ENCODE results near the gene HECW1.
"Not testable (repeated sequence)": the region's sequence is repeated elsewhere in the genome, so short reads cannot be mapped to it uniquely, and the experiment has no call there.

The HECW1 gene

DNA sequence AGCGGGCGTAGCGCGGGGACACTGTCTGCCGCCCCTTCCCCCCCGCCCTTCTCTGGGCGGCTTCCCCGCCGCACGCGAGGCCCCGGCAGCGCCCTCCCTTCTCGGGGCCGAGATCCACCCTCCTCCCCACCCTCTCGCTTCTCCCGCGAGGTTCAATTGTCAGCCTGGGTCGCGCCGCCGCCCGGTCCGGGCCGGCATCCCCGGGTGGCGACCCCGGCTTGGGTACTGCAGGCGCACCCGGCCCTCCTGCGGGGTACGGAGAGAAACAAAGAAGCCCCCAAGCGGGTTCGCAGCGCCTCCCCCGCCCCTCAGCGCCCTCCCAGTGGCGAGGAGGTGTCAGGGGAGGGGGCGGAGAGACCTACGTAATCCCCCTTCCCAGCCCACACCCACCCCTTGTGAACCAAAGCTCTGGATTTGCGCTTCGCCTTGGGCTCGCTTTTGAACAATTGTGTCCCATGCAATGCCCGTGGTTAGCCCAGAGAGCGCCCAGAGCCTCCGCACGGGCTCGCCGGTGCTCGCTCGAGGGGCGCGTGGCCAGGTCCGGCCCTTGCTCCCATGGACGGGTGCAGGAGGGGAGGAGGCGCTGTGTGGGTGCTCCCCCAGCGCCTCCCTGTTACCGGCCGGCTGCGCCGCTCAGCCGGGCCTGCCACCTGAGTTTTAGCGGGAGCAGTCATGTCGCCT is 634 bp downstream of the HECW1 start:
- DNase-seq: no peak

DNA sequence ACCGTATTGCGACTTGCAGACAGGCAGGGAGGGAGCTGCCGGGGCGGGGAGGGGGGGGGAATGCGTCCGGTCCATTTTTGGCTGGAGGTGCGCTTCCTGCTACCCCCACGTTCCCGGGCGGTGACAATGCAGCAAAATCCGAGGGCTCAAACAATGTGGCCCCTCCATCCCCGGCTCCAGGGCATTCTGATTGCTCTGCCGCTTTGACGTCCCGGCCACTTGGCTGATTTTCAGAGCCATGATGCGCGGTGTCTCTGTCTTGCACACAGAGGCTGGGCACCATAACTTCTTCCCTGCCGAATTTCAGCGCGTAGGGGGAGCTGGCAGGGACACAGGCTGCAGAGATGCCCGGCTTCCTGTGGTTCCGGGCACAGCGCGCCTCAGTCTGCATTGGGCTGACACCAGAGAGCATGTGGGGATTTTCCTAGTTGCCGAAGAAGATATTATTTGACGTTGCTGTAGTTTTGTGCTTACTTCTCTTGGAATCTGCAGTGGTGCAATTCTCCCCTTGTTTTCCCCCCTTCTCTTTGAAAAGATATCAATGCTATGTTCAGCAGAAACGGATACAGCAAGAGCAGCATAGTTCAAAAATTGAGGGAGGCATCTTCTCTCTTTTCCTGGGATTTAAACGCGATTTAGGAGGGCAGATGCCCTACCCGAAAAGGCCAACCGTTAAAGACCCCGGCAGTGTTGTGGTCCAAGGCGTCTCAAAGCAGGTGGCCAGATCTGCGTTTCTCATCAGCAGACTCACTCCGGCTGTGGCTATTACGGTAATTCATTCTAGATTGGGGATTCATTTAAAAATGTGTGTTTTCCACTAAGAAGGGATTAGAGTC is 1.4 kb downstream of the HECW1 start:
- no peak for DNase-seq

DNA sequence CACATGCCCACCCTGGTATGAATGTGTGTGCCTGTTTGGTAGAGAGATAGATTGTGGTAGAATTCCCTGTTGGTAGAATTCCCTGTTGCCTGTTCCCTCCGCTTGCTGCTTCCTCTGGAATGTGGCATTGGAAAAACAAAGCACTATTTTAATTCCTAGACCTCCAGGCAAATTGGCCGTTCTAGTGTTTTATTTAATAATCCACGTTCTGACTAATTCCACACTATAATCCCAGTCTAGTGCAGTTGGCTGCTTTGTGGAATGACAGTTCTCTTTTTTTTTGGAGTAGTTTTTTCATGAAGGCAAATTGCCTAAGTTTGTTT is 2.0 kb downstream of the HECW1 start:
- no peak for DNase-seq

DNA sequence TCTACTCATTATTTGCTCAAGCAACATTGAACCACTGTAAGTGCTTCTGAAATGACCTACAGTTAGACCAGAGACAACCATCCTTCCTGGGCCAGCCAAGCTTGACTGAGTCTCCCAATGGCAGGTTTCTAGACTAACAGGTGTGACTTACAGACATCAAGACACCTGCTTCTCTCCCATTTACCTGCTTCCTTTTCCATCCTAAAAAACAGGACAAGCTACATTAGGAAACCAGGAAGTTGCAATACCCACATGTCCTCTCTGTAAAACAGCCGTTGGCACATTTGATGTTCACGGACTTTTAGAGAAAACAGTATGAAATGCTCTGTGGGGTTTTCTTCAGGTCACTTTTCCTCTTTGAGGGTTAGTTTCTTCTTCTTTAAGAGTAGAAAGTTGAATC is 4.0 kb downstream of the HECW1 start:
- no peak for DNase-seq

DNA sequence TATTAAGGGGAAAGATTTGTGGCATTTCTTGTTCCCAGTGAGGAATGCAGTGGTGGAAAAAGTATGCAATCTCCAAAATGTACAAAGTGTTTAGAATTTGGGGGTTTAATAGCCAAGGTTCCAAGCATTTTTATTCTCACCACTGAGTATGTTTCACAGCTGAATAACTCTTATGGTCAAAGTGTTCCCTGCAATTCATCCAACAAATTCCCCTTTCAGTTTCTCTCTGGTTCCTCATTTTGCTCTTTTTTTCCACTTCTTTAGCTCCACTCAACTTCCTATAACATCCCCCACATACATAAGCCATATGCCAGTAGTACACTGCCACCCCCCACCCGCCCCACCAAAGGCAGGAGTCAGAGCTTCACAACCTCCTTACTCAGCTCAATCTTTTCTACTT is 4.6 kb downstream of the HECW1 start:
- DNase-seq: no peak

DNA sequence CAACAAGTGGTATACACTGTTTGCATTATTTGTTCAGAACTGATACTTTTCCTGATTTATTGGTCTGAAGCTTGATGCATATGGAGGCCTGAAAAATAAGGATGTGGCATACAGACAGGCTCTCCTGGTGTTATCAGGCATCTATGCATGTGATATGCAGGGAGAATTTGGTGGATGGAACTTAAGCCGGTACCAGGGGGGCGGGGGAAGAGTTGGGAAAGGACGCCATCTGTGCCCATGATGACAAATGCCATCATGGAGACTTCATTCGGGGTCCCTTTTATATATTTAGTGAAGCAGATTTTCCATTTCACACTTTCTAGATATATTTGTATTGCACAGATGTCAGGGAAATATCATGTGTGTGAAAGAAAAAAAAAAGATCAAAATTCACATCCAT is 5.4 kb downstream of the HECW1 start:
- DNase-seq: no peak

DNA sequence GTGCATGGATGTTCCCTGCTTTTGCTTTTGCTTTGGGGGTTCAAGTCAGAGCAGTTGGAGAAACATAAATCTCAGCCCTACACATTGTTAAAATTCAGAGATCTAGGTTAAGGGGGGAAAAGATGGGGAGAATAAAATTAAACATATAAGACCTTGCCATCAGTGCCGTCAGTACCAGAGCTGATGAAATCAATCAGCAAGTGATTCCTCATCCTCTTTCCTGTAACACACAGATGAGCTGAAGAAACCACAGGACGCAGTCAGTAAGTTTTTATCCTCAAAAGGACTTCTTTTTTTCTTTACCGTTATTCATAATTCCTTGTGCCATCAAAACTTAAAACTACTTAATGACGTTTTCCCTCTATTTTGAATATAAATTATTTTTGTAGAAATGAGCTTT is 5.9 kb downstream of the HECW1 start:
- DNase-seq: no peak

DNA sequence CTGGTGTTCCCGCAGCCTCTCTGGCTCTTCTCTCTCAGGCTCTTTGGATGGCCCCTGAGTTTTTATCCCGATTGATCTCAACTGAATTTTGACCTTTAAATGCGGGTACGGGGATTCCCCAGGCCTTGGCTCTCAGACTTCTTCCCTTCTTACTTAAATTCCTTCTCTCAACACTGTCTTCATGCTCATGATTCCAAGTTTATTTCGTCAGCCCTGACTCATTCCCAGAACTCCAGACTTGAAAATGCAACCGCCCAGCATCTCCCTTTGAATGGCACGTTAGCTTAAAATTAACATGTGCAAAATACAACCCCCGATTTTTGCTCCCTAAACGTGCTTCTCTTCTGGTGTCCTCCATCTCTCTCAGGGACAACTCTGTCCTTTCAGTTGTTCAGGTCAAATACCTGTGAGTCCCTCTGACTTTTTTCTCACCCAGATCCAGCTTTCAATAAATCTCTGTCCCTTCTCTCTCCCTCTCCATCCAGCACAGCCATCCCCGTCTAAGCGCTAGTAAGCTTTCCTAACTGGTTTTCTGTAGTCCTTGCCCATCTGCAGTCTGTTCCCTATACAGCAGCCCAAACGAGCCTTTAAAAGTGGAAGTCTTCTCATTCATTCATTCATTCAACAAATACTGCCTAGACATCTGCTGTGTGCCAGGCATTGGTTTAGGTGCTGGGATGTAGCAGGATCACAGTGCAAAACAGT is 7.1 kb downstream of the HECW1 start:
- DNase-seq: no peak

DNA sequence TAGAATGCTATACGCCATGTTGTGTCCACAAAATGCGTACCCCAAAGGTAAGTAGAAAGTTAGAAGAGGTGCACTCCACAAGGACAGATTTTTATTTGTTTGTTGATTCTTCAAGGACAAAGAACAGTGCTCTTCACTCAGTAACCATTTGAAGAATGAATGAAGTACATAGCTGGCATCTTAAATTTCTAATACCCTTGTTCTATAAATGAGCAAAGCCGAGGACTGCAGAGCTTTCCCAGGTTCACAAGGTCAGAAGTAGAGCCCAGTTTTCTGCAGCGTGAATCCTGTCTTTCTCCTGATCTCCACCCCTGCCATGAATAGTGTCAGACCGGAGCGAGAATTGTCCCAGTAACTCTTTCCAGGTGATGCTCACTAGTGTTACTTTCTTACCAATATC is 9.5 kb downstream of the HECW1 start:
- no peak for DNase-seq

DNA sequence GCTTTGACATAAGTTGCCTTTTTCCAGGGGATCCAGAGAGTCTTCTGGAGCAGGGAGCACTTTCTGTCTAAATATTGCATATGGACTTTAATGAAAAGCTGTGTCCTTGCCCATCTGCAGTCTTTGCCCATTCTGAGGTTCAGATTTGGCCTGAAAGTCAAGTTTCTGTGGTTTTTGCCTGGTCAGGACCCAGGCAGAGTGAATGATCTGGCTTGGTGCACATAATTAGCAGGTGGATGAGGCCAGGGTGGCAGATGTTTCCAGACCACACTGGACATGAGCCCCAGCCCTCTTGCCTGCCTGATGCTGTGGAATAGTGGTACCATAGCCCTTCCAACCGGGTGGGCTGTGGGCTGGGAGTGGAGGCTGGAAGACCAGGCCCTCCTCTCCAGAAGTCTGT is 11.0 kb downstream of the HECW1 start:
- no peak for DNase-seq

DNA sequence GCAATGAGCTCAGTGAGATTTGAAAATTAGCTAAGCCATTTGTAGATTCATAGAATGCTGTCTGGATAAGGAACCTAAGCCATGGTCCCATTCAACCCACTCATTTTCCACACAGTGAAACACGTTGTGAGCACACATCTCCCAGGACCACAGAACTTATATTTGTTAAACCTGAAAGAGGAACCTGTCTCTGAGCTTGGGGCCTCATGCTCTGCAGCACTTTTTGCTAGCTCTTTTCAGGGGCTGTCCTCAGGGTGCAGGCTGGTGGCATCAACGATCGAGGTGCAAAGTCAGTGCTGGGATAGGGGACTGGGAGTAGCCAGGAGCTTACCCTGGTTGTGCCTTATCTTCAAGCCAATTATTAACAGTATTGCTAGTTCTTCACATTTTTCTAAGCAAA is 11.9 kb downstream of the HECW1 start:
- no peak for DNase-seq

DNA sequence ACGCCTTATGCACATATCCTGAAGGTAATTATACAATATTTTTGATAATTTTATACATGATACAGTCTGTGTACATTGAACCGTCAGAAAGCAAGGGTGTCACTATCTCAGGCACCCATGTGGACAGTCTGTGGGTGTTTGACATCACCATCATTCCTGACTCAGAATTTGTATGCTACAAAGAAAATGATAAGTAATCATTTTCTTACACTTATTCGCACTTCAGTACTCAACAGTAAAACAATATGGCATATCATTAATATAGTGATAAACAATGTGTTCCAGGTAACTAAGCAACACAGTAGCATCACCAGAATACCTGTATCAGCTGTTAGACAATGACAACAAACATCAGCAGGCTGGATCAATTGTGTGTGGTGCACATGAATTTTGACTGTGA is 17.9 kb downstream of the HECW1 start:
- no peak for DNase-seq

DNA sequence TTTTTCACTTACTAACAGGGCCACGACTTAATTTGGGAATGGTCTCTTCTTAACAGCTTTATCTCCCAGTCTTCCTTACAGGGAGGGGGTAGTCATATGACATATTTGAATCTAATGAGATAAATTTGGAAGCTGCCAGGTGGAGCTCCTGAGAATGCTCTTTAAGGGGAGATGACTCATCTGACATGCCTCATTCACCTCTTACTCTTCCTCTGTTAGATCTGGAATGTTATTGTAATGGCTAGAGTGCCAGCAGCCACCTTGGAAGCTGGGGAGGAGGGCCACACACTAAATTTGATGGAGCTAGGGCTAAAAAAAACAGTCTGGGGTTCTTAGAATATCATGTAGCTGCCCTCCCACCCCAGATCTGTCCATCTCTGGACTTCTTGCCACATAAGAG is 22.7 kb downstream of the HECW1 start:
- no peak for DNase-seq

DNA sequence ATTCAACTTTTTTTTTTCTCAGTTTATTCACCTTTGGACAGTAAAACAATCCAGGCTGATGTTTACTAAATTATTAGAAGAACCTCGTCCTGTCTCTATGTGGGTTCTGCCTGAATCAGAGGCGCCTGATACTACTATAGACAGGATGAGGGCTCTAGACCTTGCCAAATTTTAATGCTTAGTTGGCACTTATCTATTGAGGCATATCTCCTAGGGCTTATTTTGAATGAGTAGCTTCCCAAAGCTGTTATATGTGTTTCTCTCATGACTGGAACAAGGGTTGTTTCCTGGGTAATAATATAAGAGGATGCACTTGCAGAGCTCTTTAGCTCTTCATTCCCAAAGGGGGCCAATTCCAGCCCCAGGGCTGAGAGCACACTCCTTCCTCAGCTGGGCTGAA is 23.6 kb downstream of the HECW1 start:
- DNase-seq: no peak

DNA sequence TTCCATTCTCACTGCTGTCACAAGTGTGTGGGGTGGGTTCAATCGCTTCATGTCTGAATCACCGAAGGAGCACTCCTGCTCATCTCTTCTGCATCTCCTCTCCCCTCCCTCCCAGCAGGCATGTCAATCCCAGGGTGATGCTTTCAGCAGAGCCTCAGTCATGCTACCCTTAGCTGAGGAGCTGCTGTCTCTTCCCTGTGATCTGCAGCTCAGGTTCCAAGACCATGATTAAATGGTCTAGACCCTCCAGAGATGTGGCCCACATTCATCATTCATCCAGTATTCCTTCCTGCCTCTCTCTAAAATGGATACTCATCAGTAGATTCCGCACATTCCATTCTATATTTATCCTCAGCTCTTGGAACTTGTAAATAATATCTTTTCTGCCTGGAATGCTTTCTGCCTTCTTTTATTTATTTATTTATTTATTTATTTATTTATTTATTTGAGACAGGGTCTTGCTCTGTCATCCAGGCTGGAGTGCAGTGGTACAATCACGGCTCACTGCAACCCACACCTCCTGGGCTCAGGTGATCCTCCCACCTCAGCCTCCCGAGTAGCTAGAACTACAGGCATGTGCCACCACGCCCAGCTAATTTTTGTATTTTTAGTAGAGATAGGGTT is 24.8 kb downstream of the HECW1 start:
- DNase-seq: not testable (repeated sequence)

DNA sequence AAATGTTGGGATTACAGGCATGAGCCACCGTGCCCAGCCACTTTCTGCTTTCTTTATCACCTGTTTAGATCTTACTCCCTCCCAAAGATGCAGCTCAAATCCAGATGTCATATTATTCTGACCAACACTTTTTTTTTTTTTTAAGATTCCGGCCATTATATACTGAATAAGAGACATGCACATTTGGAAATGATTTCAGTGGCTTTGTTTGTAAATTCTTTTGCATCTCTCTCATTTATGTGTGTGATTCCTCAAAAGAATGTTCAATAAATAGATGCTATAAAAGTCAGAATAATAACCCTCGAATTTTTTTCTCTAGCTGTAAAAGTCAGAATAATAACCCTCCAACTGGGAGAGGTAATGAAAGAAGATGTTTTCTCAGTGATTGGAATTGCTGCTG is 25.4 kb downstream of the HECW1 start:
- no peak for DNase-seq

DNA sequence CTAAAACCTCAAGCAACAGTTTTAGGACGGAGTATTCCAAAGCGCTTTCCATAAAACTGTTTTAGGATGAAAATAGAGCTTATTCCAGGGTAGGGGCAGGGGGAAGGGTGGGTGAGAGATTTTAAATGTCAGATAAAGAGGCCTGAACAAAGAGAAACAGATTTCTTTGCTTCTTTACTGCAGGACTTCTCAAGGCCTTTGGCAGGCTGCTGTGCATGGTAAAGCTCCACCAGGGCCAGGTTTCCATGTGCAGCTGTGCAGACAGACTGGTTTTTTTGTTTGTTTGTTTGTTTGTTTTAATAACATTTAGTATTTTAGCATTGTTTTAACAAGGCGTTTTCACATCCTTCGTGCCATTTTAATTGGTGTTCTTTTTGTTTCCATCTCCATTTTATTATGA is 26.3 kb downstream of the HECW1 start:
- DNase-seq: no peak

DNA sequence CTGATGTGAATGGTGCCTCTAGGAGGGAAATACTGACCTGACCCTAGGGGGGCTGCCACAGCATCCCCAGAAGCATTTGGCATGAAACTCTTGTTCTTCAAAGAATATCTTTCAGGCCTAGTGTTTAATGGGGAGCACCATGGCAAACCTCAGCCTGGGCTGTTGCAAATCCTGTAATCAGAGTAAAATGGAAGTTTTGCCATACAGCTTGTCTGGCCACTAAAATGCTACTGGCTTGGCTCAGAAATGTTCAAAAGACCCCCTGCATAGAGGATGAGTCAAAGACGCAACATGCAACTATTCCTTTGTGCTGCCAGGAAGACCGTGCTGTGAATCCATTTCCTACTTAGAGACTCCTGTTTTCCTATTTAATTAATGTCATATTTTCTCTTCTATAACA is 26.7 kb downstream of the HECW1 start:
- DNase-seq: no peak

DNA sequence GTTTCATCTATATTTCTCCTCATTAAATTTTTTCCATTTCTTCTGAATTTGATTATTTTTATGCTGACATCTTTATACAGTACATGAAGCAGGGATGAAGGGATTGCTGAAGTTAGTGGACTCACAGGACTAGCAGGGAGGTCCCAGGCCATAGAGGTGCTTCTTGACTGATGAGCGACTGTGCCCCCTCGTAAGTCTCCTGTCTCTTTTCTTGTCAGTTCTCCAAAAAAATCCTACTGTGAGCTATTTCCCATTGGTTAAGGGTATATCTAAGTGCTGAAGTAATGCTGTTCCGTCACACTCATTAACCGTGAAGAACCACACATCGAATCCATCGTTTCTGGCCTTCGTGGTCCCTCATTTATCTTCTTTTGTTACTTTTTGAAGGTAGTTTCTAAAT is 27.7 kb downstream of the HECW1 start:
- DNase-seq: no peak

DNA sequence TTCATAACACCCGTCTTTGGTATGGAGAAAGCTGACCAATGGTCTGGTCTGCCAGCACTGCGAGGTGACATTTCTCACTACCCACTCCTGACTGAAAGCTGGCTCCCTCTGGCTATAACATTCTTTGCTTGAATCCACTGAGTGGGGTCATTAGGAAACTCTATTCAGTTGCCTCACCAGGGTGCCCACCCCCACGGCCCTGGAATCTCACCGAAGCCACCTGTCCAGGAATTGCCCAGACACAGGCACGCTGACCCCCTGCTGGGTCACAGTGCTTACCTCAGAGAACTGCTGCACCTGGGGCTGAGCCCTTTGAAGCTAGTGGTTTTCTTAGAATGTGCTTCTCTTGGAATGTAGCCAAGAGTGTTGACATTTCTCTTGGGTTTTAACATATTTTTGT is 28.6 kb downstream of the HECW1 start:
- no peak for DNase-seq

DNA sequence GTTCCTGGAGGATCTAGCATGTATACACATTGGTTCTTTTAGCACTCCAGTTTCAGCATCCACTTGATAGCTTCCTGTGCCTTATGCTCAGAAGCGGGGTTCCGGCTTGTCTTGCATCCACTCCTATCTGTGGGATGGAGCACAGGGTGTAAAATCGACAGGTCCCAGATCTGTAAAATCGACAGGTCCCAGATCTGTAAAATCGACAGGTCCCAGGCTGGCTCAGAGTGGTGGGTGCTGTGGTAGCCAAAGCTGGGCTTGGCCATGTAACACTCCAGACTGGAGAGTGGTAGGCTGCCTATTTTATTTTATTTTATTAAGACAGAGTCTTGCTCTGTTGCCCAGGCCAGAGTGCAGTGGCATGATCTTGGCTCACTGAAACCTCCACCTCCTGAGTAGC is 30.3 kb downstream of the HECW1 start:
- DNase-seq: no peak

DNA sequence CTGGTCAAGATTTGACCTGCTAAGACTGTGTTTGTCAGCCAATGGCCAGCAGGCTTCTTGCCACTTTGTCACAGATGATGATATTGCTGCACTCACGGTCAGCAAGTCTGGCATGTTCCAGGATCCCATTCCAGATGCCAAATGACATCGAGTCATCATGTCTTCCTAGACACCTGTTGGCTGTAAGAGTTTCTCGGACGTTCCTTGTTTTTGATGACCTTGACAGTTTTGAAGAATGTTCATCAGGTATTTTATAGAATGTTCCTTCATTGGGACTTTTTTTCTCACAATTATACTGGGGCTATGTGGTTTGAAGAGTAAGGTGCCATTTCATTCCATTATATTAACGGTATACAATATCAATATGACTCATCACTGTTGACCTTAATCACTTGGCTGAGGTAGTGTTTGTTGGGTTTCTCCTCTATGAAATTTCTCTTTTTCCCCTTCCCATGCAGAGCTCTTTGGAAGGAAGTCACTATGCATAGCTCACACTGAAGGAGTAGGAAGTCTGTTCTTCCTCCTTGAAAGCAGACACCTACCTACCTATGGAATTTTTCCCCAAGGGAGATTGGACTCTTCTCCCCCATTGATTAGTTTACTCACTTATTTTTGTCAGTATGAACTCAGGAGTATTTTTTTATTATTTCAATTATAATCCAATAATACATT is 31.6 kb downstream of the HECW1 start:
- DNase-seq: no peak

DNA sequence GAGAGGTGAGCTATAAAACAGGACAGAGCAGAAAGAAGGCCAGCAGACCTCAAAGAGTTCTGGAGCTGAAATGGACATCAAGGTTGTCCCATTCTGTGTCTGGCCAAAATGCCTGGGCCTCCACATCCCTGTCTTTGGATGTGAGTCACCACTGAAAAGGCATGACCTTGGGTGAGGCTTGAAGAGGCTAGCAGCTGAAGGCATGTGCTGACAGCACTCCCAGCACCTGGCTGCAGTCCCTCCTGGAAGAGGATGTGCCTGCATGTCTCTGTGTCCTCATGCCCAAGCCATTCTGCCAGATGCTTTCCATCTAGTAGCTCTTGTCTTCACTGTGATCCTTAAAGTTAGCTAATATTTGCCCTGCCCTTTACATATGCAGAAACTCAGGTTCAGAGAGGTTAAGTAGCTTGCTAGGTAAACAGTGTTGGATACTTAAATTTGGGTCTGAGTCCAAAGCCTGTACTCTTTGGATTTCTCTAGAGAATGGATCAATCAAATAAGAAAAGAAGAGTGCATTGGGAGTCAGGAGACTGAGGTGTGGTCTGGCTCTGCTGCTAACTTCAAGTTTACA is 35.8 kb downstream of the HECW1 start:
- no peak for DNase-seq
